H1 (cell line): ENCODE results near the gene TMEM97.

ENCODE experiments used
- CHD2 ChIP-seq: IDR thresholded peaks from 2 replicates; pipeline ENCODE4 v1.6.1; 2012; ENCODE audit warnings: low read length, improper control_type of control experiment
- CTCF ChIP-seq, 3 experiments: IDR thresholded peaks; 1 replicate in 2 of 3; 2 replicates in 1 of 3; pipeline versions ENCODE4 v1.5.1 to v1.6.1; 2011; ENCODE audit warnings: low read length in 3 of 3, mild to moderate bottlenecking in 3 of 3, inconsistent platforms in 2 of 3, low read depth in 1 of 3, moderate library complexity in 1 of 3; ENCODE audit not compliant: insufficient read depth in 1 of 3; ENCODE audit errors: control extremely low read depth in 1 of 3
- POLR2AphosphoS5 ChIP-seq: IDR thresholded peaks from 2 replicates; pipeline ENCODE4 v1.6.1; 2011; ENCODE audit warnings: low read depth, low read length
- RAD21 ChIP-seq, 2 experiments: IDR thresholded peaks in 1 of 2; conservative IDR thresholded peaks in 1 of 2; 2 replicates each; pipeline ENCODE4 v1.6.1; 2011; ENCODE audit warnings: low read depth in 2 of 2, low read length in 2 of 2, improper control_type of control experiment in 1 of 2, inconsistent platforms in 1 of 2, mild to moderate bottlenecking in 1 of 2, moderate library complexity in 1 of 2
- RFX5 ChIP-seq: IDR thresholded peaks from 2 replicates; pipeline ENCODE4 v1.6.1; 2011; ENCODE audit warnings: low read depth, low read length, improper control_type of control experiment, borderline replicate concordance
- SP1 ChIP-seq: IDR thresholded peaks from 2 replicates; pipeline ENCODE4 v1.6.1; 2011; ENCODE audit warnings: low read depth, low read length
- SP2 ChIP-seq: IDR thresholded peaks from 2 replicates; pipeline ENCODE4 v1.6.1; 2012; ENCODE audit warnings: mild to moderate bottlenecking, low read length, inconsistent platforms
- TAF1 ChIP-seq: IDR thresholded peaks from 2 replicates; pipeline ENCODE4 v1.6.1; 2011; ENCODE audit warnings: mild to moderate bottlenecking, low read depth, low read length
- USF2 ChIP-seq: IDR thresholded peaks from 2 replicates; pipeline ENCODE4 v1.6.1; 2011; ENCODE audit warnings: low read length, improper control_type of control experiment
- ZNF274 ChIP-seq: IDR thresholded peaks from 2 replicates; pipeline ENCODE4 v1.7.0; 2012; ENCODE audit warnings: low read length, borderline replicate concordance; ENCODE audit errors: extremely low read depth
- TF ChIP-seq, protein P1 (sequence below): IDR thresholded peaks from 2 replicates; pipeline ENCODE4 v1.6.1; 2012; ENCODE audit warnings: inconsistent platforms

DNA sequence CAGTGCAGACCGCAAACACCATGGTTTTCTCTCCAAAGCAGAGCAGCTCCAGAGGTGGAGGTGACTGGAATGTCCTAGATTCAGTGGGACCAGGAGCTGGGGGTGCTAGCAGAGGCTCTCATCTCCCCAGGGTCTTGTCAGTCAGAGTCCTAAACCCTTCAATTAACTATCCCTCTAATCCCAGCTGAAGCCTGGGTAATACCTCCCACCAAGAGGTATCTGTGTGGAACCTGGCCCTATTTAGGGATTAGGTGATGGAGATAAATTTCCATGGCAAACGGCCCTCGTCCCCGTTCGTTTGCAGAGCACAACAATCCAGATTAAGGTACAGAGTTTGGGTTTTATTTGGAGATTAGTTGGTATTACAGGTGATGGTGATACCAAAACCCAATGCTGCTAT lies 44.2 kb downstream of the TMEM97 start:
- TF ChIP-seq POLR2AphosphoS5 = no peak
- no peak for TF ChIP-seq CTCF (IDR thresholded peaks at IDR 0.05; ENCODE audit: control extremely low read depth in 1 of 3, insufficient read depth in 1 of 3, low read depth in 1 of 3, low read length in 3 of 3)
- TF ChIP-seq TAF1 = no peak
- TF ChIP-seq SP2 = no peak
- no peak for TF ChIP-seq ZNF274
- TF ChIP-seq SP1 = no peak
- no peak for TF ChIP-seq CHD2
- TF ChIP-seq, protein P1, sequence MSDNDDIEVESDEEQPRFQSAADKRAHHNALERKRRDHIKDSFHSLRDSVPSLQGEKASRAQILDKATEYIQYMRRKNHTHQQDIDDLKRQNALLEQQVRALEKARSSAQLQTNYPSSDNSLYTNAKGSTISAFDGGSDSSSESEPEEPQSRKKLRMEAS = no peak
- no peak for TF ChIP-seq RAD21 (IDR thresholded peaks at IDR 0.05 in 1 of 2, conservative IDR thresholded peaks at IDR 0.05 in 1 of 2; ENCODE audit: low read depth in 2 of 2, low read length in 2 of 2)
- TF ChIP-seq RFX5 = no peak
- TF ChIP-seq USF2 = no peak
